Measurements from ENCODE around the gene MROH7.

- TF ChIP-seq POLR2AphosphoS5 (IDR thresholded peaks at IDR 0.05; ENCODE audit: low read depth, low read length), result no peak
- no peak for TF ChIP-seq SIN3A (IDR thresholded peaks at IDR 0.05; ENCODE audit: borderline replicate concordance, insufficient read depth, low read length)
- TF ChIP-seq REST (IDR thresholded peaks at IDR 0.05; ENCODE audit: insufficient read depth in 1 of 2, low read depth in 2 of 2, low read length in 2 of 2), result no peak
Measured at GRCh38 chr1:54602554-54602953, 39.0 kb upstream of the MROH7 start.

Data from PFSK-1 (cell line).